HG02852 (cell line): Measurements from ENCODE around the gene C9orf72.
A peak's percentile ranks its signal among the peaks of the same experiment; 100 is the strongest.
"Not testable (repeated sequence)": the region's sequence is repeated elsewhere in the genome, so short reads cannot be mapped to it uniquely, and the experiment has no call there.

Experiments
- ATAC-seq: cut with Tn5 transposase; IDR thresholded peaks from one replicate; pipeline ENCODE4 v1.9.1; 2021; ENCODE audit warnings: mild to moderate bottlenecking, moderate library complexity; ENCODE audit not compliant: unreplicated experiment

C9orf72 gene, protein sequence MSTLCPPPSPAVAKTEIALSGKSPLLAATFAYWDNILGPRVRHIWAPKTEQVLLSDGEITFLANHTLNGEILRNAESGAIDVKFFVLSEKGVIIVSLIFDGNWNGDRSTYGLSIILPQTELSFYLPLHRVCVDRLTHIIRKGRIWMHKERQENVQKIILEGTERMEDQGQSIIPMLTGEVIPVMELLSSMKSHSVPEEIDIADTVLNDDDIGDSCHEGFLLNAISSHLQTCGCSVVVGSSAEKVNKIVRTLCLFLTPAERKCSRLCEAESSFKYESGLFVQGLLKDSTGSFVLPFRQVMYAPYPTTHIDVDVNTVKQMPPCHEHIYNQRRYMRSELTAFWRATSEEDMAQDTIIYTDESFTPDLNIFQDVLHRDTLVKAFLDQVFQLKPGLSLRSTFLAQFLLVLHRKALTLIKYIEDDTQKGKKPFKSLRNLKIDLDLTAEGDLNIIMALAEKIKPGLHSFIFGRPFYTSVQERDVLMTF

DNA sequence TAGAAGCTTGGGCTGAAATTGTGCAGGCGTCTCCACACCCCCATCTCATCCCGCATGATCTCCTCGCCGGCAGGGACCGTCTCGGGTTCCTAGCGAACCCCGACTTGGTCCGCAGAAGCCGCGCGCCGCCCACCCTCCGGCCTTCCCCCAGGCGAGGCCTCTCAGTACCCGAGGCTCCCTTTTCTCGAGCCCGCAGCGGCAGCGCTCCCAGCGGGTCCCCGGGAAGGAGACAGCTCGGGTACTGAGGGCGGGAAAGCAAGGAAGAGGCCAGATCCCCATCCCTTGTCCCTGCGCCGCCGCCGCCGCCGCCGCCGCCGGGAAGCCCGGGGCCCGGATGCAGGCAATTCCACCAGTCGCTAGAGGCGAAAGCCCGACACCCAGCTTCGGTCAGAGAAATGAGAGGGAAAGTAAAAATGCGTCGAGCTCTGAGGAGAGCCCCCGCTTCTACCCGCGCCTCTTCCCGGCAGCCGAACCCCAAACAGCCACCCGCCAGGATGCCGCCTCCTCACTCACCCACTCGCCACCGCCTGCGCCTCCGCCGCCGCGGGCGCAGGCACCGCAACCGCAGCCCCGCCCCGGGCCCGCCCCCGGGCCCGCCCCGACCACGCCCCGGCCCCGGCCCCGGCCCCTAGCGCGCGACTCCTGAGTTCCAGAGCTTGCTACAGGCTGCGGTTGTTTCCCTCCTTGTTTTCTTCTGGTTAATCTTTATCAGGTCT is at the start of gene C9orf72:
TSS of gene C9orf72 (minus strand) at position 564 of the 716 bp plus-strand sequence. CDS start 6,361 bp downstream, outside the sequence.
- peak; percentile 65 for ATAC-seq

DNA sequence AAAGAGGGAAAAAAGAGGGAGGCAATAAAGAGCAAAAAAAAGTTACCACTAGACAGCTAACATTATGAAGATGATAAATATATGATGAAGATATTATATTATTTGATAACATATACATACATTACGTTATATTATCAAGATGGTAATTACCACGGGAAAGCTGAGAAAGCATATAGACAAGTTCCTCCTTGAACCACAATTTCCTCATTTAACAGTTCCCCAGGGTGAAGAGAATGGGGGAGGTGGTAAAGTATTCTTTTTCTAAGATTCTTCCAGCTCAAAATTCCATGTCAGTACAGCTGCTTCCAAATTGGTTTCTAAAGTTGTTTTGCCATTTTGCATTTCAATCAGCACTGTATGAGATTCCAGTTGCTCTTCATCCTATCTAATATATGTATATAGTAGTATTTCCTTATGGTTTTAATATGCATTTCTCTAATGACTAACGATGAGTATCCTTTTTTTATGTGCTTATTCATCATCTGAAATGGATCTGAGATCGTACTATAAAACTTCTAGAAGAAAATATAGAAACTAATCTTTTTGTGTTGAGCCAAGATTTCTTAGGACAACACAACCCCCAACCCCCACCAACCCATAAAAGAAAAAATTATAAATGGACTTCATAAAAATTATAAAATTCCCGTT is 49.5 kb upstream of the C9orf72 start:
- ATAC-seq, result no peak

DNA sequence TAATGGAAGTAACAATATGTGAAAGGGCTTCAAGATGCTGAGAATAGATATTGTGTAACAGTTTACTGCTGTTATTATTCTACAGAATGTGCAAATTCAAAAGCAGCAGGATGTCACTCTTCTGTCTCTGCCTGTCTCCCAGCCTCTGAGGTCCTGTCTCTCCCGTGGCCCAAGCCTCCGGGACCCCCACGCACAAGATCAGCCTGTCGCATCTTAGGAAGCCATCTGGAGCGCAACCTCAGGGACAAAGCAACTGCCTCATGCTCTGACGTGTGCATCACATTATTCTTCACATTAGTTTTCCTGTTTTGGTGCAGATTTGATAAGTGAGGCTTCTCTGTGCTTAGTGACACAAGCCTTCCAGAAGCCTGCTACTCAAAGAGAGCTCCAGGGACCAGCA is 46.5 kb upstream of the C9orf72 start:
- ATAC-seq, result no peak

DNA sequence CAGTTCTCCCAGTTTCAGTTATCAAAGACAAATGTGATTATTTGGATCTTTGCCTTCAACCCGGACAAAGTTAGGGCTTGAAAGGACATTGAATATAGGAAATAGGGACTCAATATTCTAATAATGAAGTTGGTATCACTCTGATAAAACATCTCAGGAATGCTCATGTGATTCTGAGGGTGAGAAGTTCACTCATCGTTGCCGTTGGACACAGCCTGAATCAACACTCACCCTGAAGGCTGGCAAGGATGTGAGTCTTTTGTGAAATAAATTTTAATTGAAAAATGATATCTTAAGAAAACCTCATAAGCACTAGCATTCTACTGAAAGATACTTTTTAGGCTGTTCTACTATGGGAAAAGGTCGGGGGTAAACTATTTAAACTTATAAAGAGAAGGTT is 44.8 kb upstream of the C9orf72 start:
- ATAC-seq, result no peak

DNA sequence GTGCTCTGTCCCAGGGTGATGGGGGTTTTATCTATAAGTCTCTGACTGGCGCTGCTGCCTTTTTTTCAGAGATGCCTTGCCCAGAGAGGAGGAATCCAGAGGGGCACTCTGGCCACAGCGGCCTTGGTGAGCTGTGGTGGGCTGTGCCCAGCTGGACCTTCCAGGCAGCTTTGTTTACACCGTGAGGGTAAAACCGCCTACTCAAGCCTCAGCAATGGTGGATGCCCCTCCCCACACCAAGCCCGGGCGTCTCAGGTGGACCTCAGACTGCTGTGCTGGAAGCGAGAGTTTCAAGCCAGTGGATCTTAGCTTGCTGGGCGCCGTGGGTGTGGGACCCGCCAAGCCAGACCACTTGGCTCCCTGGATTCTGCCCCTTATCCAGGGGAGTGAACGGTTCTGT is 41.3 kb upstream of the C9orf72 start:
- no peak for ATAC-seq

DNA sequence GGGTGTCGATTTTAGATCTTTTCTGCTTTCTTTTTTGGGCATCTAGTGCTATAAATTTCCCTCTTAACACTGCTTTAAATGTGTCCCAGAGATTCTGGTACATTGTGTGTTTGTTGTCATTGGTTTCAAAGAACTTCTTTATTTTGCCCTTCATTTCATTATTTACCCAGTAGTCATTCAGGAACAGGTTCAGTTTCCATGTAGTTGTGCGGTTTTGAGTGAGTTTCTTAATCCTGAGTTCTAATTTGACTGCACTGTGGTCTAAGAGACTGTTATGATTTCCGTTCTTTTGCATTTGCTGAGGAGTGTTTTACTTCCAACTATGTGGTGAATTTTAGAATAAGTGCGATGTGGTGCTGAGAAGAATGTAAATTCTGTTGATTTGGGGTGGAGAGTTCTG is 38.8 kb upstream of the C9orf72 start:
- ATAC-seq, result not testable (repeated sequence)

DNA sequence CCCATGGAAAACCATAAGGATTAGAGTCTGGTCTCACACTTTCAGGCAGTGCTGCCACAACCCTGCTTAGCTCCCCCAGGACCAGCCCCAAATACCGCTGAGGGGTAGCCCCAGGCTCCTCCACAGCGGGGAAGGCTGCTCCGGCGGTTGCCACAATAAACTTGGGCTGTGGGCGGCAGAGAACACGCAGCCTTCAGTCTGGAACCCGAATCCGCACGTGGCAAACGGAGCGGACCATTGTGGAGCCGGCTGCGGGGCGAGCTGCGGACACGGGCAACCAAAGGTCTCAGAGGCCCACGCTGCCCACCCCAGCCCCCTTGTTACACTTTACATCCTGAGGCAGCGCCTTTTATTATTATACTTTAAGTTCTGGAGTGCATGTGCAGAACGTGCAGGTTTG is 37.3 kb upstream of the C9orf72 start:
- no peak for ATAC-seq

DNA sequence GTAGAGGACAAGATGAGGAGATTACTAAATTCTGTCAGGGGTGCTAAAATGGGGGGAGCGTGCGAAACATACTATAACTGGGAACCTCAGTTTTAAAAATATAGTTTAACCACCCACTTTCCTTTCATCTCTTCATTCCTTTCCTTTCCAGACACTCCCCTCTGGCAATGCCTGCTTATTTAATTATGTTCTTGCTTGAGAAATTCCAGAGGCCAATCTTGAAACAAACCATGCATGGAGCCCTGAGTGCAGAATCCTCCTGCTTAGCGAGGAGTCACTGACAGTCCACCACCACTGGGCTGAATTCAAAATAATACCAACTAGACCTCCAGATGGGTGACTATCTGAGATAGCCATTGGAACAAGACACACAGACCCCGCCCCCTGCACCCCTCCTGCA is 29.7 kb upstream of the C9orf72 start:
- no peak for ATAC-seq

DNA sequence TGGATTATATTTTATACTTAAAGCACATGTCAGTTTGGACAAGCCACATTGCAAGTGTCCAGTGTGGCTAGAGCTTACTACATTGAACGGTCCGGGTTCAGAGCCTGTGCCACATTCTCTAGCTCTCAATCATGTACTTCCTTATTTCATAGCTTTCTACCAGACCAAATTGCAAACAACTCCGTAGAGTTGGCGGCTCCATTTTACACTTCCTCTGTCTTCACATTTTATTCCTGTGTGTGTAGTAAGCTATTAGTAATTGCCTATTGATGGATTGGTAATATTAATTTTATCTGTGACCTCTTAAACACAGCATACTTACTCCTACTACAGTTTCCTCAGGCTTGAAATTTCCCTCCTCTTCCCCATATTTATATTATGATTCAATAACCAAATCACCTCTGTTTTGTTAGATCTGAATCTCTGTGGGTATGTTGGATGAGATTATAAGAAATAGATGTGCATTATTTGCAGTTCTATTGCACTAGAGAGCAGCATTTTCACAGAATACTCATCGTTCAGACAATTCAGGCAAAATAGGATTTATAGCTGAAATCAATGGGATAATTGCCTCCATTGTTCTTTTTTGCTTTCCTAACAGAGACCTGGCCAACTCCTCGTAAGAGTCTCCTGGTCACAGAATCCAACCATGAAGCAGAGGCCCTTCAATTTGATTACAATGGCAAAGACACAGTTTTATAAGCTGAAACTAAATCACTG is 29.0 kb upstream of the C9orf72 start:
- ATAC-seq, result no peak

DNA sequence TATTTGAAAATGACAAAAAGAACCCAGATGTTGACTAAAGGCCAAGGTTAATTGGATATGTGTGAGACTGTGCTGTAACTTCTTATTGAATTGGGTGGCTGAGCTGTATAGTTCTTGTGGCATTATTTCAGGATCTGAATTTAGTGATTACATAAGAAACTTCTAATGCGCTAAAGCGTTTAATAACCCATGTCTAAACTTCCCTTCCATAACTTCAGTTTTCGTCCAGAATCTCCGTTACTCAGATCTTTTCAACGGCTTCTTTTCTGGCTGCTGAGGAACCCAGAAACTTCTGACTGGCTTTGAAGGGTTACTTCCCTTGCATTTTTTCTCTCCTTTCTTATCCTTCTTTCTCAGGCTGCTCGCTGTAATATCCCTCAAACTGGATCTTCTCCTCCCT is 28.1 kb upstream of the C9orf72 start:
- ATAC-seq, result no peak

DNA sequence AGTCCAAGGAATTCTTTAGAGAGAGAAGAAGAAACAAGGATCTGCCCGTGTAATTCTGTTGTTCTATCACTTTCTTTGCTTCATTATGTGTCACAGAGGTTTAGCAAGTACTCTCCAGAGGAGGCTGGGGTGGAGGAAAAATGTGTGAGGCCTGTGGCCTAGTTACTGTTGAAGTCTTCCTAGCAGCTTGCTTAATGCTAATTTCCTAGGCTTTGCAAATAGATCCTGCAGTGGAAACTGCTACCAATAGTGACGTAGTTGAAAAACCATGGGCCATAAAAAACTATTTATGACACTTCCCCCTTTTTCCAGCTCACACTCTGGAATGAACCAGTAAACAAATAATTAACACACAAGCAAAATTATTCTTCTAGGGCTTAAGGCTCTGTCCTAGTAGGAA is 27.0 kb upstream of the C9orf72 start:
- ATAC-seq, result no peak

DNA sequence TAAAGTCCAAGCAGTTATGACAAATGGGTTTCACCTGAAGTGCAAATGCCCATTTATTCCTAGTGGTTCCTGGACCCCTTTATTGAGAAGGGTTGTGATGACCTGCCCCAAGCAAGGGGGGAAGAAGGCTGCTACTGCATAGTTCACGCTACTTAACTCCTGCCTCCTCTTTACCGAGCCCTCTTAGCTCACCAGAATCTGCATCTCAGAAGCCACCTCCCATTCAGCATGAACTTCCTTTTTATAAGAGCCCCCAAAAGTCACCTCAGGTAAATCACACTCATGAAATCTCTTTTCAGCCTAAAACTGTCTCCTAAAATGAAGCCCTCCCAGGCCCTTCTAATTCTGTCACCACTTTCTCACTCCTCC is 26.6 kb upstream of the C9orf72 start:
- no peak for ATAC-seq

DNA sequence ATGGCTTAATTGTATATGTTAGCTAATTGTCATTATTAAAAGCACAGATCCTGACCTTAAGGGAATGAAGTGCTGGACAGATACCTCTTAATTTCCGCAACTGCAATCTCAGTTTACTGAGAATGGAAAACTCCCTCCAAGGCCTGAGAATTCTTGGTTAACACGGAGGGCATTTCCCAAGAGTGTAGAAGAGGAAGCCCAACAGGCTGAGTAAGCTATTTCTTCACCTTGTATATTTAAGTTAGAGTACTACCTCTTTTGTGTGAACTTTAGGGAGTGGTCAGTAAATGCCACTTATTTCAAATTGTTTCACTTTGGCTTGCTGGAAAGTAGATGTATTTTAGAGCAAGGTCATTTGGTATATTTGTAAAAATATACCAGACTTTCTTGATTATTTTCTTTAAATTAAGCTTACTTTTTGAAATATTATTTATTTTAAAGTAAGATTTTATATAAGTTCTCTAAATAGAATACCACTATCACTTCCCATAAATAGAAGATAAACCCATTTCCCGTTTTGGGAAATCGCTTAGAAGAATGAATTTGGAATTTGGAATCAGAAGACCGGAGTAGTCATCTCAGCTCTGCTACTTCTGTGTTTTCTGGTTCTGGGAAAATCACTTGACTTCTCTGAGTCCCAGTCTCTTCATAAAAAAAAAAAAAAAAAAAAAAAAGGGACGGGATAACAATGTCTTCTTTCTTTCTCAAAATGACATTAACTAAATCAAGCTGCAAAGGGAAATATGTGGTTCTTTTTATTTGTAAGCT is 26.0 kb upstream of the C9orf72 start:
- ATAC-seq, result no peak

DNA sequence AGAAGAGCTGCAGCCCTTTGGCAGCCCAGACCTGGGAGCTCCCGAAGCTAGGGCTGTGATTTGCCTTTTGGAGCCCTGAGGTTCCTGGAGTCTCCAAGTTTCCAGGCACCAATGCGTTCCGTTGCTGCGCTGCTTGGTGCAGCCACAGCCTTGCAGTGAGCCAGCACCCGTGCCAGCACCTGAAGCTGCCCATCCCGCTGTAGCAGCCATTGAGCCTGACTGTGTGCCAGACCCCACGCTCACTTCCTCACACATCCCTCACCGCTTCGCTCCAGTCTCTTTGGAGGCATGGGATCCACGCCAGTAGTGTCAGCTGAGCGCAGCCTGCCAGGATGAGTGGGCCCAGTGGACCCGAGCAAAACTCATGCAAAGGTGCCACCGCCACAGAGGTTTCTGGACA is 22.5 kb upstream of the C9orf72 start:
- no peak for ATAC-seq

DNA sequence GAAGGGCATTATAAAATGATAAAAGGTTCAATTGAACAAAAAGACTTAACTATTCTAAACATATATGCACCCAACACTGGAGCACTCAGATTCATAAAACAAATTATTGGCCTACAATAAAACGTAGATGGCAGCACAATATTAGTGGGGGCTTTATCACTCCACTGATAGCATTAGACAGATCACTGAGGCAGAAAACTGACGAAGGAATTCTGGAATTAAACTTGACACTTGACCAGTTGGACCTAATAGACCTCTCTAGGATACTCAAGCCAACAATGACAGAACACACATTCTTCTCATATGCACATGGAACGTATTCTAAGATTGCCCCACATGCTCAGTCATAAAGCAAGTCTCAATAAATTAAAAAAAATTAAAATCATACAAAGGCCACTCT is 18.4 kb upstream of the C9orf72 start:
- no peak for ATAC-seq

DNA sequence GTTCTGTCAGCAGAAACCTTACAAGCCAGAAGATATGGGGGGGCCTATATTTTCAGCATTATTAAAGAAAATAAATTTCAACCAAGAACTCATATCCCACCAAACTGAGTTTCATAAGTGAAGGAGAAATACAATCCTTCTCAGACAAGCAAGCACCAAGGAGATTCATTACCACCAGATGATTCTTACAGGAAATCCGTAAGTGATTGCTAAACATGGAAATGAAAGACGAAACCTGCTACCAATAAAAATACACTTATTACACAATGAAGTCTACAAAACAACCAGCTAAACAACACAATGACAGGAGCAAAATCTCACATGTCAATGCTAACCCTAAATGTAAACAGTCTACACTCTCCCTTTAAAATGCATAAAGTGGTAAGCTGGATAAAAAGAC is 17.8 kb upstream of the C9orf72 start:
- no peak for ATAC-seq

DNA sequence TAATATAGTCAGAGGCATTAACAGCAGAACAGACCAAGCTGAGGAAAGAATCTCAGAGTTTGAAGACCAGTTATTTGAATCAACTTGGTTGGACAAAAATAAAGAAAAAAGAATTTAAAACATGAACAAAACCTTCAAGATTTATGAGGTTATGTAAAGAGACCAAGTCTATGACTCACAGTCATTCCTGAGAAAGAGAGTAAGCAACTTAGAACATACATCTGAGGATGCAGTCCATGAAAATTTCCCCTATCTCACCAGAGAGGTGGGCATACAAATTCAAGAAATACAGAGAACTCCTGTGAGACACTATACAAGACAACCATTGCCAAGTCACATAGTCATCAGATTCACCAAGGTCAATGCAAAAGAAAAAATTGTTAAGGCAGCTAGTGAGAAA is 17.4 kb upstream of the C9orf72 start:
- no peak for ATAC-seq

DNA sequence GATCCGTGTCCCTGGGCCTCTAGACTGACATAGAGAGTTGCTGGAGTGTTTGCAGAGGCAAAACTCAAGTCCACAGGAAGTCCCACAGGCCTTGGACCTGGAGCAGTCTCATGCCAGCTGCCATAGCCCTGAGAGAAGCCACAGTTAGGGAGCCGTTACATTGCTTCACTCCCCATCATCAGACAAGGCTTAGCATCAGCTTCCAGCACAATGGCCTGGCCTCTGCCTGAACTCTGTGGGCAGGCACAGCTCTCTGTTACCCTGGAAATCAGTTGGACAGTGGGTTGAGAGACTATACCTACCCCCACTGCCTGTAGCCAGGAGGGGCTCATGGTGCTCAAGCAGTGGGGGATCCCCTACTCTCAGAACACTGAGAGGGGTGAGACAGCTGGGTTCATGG is 16.2 kb upstream of the C9orf72 start:
- no peak for ATAC-seq

DNA sequence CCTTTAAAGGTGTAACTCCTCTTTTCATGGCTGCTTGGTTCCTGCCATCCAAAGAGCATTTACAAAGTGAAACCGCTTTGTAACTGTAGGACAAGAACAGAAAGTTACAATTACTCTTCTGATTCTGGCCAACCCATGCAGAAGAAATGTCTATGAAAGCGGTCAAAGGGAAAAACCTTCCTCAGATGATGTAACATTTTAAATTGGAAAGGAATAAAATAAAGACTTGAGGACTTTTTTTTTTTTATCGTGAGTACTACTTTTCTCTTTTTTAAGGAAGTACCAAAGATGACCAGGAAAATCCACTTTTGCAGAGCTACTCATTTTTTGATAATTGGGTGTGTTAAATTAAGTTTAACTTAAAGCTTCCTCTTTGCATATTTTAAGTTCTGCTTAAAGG is 13.0 kb upstream of the C9orf72 start:
- ATAC-seq, result no peak

DNA sequence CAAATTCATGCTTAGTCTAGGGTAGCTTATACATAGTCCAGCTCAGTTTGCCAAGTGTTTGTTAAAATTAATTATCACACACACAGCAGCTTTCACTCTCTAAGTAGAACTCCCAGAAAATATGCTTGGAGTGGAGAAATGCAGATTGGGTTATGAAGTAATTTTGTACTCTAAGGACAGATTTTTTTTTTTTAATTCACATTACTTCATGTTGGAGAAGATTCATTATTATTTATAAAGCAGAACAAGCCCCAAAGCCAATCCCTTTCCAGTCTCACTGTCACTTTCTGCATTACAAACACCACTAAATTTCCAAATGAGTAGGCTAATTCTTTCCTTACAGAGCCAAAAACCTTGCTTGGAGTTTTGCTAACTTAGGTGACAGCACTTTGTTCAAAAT is 11.7 kb upstream of the C9orf72 start:
- ATAC-seq, result no peak
